HG02938 (cell line): ENCODE data around the gene MADCAM1.
"Not testable (repeated sequence)": the region's sequence is repeated elsewhere in the genome, so short reads cannot be mapped to it uniquely, and the experiment has no call there.

Experiments used
- ATAC-seq: cut with Tn5 transposase; IDR thresholded peaks from one replicate; pipeline ENCODE4 v1.9.1; 2021; ENCODE audit warnings: mild to moderate bottlenecking, moderate library complexity; ENCODE audit not compliant: unreplicated experiment

MADCAM1 gene

DNA sequence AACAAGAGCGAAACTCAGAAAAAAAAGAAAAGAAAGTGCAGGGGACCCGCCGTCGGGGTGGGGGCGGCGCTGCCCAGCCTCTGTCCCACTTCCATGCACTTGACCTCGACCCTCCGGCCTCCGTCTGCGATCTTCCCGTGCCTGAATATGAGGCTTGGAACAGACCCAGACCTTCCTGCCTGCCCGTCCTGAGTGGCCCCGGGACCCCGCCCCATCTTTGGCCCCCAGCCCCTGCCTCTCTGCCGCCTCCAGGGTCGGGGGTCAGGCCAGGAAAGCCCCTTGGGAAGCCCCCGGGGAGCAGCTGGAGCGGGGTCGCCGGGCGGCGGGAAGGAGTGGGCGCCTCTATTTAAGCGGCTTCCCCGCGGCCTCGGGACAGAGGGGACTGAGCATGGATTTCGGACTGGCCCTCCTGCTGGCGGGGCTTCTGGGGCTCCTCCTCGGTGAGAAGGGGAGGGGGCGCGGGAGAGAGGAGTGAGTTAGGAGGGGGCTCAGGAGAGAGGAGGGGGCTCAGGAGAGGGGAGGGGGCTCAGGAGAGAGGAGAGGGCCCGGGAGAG lies at the start of gene MADCAM1:
Gene MADCAM1, plus strand, starts transcription at position 375 of the 554 bp plus-strand sequence. Its CDS starts 14 bp downstream, at position 389.
- ATAC-seq = no peak

DNA sequence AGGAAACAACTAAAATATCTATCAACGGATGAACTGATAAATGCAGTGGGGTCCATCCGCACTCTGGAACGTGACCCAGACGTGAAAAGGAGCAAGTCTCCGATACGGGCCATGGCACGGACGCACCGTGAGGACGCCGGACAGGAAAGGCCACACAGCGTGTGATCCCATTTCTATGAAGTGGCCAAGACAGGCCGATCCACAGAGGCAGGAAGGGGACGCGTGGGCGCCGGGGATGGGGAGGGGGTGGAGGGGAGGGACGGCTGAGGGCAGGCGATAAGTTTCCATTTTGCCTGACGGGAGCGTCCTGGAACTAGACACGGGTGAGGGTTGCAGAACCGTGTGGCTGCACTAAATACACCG lies 49.2 kb upstream of the MADCAM1 start:
- ATAC-seq = no peak

DNA sequence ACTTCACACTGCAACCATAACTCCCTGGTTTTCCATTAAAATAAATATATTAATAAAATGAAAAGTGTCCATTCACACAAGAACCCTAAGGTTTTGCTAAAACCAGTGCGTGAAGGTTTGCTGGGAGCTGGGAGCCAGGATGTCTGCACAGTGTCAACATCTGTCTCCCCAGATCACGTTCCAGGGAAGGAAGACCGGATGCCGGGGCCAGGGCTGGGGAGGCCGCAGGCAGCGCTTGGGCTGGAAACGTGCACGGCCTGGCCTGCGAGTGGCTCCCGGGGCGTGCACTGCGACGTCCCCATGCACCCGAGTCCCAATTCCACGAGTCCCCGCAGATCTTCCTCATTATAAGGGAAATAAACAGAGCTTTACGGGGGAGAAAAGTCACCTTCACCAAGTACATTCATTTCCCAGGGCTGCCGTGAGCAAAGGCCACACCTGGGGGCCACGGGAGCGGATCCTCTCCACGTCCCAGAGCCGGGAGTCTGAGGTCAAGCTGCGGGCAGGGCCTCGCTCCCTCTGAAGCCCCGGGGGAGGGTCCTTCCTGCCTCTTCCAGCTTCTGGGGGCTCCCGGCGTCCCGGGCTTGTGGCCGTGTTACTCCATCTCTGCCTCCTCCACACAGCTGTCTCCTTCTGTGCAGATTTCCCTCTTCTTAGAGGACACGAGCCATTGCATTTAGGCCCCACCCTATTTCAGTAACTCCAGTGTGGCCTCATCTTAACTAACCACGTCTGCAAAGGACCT lies 48.3 kb upstream of the MADCAM1 start:
- ATAC-seq = no peak

DNA sequence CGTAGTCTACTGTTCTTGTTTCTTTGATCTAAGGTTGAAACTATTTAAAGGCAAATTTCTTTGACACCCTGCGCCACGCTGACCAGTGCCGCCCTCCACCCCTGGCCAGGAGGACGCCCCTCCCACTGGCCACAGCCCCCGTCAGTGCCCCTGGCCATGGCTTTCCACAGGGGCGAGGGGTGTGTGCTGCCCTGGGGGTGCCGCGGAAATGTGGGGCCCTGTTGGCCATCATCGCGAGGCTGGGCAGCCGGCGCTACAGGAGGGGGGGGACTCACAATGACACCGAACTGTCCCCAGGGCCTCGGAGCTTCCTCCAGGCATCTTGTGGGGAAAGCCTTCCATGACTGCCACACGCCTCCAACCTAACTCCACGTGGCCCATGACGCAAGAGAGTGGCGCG lies 46.4 kb upstream of the MADCAM1 start:
- ATAC-seq = no peak

DNA sequence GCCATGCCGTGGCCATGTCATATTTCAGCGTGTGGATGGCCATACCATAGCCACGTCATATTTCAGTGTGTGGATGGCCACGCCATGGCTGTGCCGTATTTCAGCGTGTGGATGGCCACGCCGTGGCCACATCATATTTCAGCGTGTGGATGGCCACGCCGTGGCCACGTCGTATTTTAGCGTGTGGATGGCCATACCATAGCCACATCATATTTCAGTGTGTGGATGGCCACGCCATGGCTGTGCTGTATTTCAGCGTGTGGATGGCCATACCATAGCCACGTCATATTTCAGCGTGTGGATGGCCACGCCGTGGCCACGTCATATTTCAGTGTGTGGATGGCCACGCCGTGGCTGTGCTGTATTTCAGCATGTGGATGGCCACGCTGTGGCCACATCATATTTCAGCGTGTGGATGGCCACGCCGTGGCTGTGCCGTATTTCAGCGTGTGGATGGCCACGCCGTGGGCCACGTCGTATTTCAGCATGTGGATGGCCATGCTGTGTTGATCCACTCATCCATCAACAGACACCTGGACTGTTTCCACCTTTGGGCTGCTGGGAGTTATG lies 45.3 kb upstream of the MADCAM1 start:
- ATAC-seq = not testable (repeated sequence)

DNA sequence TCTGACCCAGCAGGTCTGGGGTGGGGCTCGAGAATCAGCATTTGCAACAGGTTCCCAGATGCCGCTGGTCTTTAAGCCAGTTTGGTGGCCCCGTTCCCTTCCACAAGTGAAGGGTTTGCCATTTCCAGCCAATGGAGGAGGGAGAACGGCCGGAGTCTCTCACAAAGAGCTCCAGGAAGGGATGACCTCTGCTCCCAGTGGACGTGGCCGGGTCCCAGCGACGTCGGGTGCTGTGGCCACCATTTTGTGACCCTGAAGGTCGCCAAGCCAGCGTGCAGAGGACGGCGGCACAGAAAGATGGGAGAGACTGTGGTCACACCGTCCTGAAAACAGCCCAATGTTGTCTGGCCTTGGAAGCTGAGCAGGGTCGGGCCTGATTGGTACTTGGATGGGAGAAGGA lies 43.5 kb upstream of the MADCAM1 start:
- no peak for ATAC-seq

DNA sequence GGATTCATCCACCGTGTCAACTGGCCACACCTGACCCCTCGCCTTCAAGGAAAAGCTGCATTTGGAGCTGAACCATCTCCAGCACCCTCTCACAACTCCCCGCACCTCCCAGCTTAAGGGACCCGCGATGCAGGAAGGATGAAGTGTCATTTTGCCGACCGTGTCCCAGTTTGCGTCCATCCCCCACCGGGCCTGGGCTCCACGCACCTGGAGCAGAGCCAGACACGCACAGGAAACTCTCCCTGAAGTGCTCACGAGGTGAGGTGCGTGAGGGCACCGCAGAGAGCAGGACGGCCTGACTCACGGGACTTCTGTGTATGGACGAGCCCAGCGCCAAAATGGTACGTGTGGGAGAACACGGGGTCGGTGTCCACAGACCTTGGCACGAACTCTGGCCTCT lies 42.7 kb upstream of the MADCAM1 start:
- ATAC-seq = no peak

DNA sequence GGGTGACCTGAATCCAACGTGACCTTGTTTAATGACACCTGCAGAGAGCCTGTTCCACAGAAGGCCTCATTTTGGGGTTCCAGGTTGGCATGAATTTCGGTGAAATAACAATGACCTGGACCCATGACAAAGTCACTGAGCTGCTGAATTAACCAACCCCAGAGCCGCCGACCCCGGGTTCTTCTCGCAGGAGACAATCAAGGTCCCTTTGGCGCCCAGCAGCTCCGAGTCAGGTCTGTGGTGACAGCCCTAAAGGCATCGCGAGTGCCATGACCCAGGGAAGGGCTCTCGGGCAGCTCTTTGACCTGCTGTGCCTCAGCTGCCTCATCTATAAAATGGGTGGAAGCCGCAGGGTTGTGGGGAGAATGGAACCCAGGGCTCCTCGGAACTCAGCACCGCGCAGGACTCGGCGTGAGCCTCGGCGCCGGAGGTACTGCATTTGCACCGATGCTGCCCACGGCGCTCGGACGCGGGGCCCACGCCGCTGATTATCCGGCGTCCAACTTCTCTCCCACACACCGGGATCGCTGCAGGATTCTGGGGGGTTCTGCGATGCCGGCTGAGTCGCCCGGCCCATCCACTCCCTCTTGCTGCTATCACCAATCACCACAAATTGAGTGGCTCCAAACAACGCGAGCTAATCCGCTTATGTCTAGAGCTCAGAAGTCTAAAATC lies 41.1 kb upstream of the MADCAM1 start:
- no peak for ATAC-seq

DNA sequence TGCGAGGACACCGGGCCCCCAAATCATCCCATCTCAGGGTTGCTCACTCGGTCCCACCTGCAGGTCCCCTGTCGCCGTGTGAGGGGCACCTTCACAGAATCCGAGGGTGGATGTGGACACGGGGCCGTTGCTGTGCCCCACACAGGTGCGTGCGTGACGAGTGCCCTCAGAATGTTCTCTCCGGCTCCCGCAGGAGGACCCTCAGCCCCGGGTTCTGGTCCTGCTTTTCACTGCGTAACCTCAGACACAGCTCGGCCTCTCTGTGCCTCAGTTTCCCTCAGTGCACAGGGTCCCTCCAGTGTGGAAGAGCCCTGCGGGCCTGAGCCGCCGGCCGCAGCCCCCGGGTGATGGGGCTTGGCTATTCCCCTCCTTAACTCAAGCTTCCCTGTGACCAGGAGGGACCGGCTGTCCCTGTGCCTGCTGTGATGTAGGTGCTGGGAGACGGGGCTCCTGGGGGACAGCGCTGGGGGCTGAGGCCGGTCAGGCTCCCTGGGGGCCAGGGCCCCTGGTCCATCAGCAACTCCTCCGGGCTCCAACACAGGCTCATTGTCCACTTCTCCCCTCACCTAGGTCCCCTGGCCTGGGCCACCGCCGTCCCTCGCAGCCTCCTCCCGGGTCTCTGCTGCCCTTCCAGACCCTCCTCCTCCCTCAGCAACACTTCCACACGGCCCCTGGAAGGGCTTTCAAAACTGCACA lies 40.3 kb upstream of the MADCAM1 start:
- no peak for ATAC-seq

DNA sequence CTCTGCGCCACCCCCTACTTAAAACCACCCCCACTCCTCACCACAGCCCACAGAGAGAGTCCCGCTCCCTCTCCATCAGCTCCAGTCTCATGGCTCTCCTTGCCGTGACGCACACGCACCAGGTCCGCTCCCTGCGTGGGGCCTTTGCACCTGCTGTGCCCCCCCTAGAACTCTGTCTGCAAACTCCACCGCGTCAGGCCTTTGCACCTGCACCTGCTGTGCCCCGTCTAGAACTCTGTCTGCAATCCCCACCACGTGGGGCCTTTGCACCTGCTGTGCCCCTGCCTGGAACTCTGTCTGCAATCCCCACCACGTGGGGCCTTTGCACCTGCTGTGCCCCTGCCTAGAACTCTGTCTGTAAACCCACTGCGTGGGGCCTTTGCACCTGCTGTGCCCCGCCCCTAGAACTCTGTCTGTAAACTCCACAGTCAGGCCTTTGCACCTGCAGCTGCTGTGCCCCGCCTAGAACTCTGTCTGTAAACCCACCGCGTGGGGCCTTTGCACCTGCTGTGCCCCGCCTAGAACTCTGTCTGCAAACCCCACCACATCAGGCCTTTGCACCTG lies 39.7 kb upstream of the MADCAM1 start:
- no peak for ATAC-seq

DNA sequence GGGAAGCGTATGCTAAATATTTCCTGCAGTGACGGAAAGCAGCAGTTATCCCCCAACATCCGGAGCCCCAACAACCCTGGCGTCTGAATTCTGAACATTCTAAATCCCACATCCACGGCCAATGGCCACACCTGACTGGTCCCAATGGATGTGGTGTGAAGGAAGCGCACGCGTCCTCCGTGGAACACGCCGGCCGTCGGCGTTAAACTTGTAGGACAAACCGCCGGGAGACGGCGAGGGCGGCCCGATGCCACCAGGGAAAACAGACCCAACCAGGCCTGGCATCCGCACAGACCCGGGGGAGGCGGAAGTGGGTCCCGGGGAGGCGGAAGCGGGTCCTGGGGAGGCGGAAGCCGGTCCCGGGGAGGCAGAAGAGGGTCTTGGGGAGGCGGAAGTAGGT lies 38.6 kb upstream of the MADCAM1 start:
- ATAC-seq = no peak

DNA sequence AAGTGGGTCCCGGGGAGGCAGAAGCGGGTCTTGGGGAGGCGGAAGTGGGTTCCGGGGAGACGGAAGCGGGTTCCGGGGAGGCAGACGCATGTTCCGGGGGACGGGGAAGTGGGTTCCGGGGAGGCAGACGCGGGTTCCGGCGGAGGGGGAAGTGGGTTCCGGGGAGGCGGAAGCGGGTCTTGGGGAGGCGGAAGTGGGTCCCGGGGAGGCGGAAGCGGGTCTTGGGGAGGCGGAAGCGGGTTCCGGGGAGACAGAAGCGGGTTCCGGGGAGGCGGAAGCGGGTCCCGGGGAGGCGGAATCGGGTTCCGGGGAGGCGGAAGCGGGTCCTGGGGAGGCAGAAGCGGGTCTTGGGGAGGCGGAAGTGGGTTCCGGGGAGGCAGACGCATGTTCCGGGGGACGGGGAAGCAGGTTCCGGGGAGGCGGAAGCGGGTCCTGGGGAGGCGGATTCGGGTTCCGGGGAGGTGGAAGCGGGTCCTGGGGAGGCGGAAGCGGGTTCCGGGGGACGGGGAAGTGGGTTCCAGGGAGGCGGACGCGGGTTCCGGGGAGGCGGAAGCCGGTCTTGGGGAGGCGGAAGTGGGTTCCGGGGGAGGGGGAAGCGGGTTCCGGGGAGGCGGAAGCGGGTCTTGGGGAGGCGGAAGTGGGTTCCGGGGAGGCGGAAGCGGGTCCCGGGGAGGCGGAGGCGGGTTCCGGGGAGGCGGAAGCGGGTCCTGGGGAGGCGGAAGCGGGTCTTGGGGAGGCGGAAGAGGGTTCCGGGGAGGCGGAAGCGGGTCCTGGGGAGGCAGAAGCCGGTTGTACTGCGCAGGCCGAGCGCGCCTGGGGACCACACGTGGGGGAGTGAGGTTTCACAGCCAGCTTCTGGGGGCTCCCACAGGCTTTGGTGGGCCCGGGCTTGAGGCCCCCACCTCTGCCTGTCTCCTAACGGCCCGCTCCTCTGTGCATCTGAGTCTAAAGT lies 37.9 kb upstream of the MADCAM1 start:
- ATAC-seq = no peak

DNA sequence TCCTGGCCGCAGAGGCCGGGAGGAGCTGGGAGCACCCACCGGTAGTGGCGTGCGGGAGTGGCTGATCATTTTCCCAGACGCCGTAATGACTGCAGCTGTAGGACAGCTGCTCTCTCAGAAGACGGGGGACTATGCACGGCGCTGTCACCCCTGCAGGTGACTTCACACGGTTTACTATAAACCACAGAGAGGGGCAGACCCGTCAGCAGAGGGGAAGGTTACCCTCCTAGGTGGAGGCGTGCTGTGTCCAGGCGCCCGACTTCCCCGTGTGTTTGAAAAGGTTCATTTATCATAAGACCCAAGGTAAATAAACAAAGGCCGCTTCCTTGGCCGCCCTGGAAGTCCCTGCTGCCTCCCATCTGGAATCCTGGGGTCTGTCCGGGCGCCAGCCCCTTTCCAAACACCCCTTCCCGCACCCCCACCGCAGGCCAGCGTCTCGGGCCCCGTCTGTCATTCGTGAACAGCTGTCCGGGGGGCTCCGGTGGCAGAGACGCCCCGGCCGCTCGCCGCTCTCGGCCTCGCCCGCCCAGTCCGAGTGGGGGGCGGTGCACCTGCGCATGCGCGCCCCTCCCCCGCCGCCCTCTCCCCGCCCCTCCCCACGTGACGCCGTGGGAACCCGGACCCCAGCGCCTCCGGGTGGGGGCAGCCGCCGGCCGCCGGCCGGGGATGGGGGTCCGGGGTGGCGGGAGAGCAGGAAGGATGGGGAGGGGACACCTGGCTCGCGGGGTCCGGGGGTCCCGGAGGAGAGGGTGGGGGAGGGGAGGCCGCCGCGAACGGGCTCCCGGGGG lies 36.4 kb upstream of the MADCAM1 start:
- no peak for ATAC-seq

DNA sequence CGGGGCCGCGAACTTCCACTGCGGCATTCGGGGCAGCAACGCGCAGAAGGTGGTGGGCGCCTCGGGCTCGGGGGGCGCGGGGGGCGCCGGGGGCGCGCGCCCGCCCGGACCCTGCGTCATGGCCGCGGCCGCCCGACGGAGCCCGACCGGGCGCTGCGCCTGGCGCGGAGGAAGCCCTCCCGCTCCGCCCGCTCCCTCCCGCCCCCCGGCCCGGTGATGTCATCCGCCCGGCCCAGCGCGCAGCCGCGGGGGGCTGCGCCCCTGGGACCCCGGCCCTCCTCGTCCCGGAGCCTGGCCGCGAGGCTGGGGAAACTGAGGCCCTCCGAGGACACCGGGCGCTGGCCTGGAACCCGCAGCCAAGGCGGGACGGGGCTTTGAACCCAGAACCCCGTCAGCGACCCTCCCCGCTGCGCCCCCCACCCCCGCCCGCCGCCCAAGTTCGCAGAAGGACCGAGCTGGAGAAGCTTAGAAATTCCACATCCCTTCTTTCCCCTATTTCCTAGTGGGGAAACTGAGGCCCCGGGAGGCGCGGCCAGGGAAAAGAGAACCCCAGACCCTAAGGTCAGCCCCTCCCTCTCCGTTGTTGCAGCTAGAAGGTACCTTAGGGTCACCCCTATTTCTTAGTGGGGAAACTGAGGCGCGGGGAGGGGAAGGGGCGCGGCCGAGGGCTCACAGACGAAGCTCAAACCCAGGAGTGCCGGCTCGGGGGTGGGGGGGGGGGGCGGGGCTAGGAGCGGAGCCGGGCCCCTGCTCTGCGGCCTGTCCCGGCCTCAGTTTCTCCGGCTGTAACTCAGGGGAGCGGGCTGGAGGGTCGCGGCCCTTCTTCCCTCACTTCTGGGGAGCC lies 35.2 kb upstream of the MADCAM1 start, which contains the start of gene SHC2:
Gene SHC2, minus strand, starts transcription at position 157 of the 844 bp plus-strand sequence. Its CDS starts 37 bp downstream, at position 120.
- ATAC-seq = no peak

DNA sequence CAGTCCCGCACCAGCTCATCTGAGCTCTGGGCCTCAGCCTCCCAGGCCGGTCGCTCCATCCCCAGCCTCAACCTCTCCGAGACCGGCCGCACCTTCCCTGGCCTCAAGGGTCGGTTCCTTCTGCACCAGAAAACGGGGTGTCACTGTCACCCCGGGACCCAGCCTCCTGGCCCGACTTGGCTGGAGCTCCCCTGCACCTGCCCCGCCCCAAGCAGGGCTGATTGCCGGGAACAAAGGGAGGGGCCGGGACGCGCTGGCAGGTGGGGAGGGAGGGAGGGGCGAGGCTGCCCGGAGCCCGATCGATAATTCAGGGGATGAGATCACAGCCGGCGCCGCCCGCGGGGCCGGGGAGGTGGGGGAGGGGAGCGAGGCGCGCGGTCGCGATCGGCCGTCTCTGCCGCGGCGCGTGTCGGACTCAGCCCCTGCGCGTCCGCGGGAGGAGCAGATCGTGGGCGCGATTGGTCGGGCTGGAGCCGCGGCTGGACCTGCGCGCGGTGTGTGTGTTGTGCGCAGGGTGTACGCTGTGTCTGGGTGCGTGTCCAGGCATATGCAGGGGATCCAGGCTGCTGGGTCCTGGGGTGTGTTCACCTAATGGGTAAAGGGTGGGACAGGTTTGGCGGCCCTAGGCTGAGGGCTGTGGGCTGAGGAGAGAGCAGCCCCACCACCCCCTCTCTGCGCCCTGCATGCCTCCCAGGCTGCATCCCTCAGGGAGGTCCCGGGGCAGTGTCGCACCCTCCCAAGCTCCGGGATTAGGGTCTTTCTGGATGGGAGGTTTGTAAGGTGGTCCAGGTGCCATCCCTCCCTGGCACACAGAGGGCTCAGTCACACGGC lies 34.4 kb upstream of the MADCAM1 start:
- ATAC-seq = no peak

DNA sequence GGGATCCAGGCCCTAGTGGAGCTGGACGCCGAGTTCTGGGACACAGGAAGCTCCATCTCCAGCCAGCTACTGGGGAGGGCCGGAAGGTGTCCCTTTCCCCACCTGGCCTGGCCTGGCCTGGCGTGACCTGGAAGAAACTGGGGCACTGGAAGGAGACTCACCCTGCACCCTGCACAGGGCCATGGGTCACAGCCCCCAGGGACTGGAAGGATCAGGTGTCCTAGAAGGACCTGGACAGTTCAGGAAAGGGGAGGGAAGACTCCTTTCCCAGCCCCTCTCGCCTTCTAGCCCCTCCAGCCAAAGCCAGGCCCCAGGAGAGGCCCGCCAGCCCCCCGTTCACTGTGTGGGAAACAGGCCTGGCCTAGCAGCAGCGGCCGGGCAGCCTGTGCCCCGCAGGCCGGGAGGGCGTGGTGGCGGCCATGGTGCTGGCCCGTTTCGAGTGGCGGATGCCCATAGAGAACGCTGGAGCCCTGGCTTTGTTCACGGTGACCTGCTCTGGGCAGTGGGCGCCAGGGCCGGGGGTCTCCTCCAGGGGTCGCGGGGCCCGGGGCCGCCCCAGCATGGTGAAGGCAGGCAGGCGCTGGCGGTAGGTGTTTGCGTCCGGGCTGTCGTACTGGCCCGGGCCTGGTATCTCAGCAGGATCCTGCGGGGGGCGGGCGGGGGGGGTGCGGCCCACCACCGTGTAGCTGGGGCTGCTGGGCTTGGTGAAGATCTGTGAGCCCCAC lies 32.6 kb upstream of the MADCAM1 start:
- ATAC-seq = no peak

DNA sequence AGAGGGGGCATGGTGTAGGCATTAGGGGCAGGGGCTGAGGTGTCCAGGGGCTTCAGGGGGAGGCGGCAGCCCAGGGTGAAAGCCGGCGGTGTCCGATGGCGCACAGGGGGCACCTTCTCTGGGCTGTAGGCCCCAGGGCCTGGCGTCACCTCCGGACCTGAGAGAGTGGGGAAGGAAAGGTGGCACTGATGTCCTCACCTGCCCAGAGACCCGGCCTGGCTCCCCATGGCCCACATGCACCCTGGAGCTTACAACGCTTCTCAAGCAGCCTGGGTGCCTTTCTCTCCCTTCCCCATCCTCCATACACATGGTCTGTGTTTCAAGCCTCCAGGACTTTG lies 32.1 kb upstream of the MADCAM1 start:
- no peak for ATAC-seq
